GOT3 (cell line): ENCODE data around the gene LRRC8B.
"Not testable (repeated sequence)": the region's sequence is repeated elsewhere in the genome, so short reads cannot be mapped to it uniquely, and the experiment has no call there.

ENCODE experiments used
- DNase-seq: peaks from one replicate; lab custom pipeline; 2025; ENCODE audit warnings: mixed read lengths; lab: John Stamatoyannopoulos, UW

Gene LRRC8B

DNA sequence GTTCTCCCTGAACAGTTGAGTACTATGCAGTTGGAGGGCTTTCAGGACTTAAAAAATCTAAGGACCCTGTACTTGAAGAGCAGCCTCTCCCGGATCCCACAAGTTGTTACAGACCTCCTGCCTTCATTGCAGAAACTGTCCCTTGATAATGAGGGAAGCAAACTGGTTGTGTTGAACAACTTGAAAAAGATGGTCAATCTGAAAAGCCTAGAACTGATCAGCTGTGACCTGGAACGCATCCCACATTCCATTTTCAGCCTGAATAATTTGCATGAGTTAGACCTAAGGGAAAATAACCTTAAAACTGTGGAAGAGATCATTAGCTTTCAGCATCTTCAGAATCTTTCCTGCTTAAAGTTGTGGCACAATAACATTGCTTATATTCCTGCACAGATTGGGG is 59.6 kb downstream of the LRRC8B start:
- DNase-seq = no peak

- DNase-seq = no peak
These were observed 60.2 kb downstream of the LRRC8B start for GRCh38 chr1:89584781-89585180.

GRCh38 chr1:89587729-89588161 is 63.1 kb downstream of the LRRC8B start:
- no peak for DNase-seq

DNA sequence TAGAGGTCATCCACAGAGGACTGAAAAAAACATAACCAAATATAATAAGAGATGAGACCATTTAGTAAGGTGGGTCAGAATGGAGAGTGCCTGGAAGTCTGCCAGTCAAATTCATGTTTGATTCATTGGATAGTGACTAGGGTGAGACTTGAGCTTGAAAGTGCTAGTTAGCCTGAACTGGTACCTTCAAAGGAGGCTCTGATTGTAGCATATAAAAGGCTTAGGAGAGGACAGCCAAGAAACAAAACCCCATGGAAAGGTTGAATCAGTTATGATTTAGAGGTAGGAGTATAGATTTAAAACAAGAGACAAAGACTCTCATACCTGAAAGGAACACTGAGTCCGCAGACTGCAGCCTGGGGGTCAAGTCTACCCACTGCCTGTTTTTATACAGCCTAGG is 63.9 kb downstream of the LRRC8B start:
- no peak for DNase-seq

GRCh38 chr1:89589515-89589914 is 64.9 kb downstream of the LRRC8B start:
- no peak for DNase-seq

- no peak for DNase-seq
These were observed 65.9 kb downstream of the LRRC8B start for GRCh38 chr1:89590341-89591080.

DNA sequence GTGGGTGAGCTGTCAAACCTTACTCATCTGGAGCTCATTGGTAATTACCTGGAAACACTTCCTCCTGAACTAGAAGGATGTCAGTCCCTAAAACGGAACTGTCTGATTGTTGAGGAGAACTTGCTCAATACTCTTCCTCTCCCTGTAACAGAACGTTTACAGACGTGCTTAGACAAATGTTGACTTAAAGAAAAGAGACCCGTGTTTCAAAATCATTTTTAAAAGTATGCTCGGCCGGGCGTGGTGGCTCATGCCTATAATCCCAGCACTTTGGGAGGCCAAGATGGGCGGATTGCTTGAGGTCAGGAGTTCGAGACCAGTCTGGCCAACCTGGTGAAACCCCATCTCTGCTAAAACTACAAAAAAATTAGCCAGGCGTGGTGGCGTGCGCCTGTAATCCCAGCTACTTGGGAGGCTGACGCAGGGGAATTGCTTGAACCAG is 68.3 kb downstream of the LRRC8B start:
- not testable (repeated sequence) for DNase-seq

- no peak for DNase-seq
These were observed 69.6 kb downstream of the LRRC8B start for GRCh38 chr1:89594096-89594740.

GRCh38 chr1:89596698-89597097 is 72.1 kb downstream of the LRRC8B start:
- DNase-seq = no peak

- no peak for DNase-seq
These were observed 74.1 kb downstream of the LRRC8B start for GRCh38 chr1:89598450-89599331.

GRCh38 chr1:89599332-89599630 is 74.7 kb downstream of the LRRC8B start:
- no peak for DNase-seq

GRCh38 chr1:89600451-89601224 is 76.0 kb downstream of the LRRC8B start:
- no peak for DNase-seq

DNA sequence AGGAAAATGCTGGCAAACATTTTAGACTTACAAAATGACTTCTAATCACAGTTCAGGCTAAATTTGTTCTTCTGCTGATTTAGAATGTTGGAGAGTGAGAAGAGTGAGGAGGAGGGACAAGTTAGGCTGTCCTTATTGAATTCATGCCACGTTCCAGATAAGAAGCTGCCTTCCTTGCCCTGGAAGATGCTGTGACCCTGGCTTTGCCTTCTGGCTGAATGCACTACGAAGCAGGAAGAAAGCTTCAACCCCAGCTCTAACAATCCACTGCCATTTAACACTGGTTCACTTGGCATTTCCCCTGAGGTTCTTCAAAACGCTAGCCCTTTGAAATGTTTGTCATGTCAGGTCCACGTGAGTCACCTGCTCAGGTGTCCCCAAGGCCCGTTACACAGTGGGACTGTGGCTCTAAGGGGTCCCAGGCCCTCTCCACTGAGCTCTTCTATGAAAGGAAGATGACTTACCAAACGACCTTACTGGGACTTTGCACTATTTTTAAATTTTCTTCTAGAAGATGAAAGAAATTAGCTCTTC is 78.3 kb downstream of the LRRC8B start:
- DNase-seq = no peak

DNA sequence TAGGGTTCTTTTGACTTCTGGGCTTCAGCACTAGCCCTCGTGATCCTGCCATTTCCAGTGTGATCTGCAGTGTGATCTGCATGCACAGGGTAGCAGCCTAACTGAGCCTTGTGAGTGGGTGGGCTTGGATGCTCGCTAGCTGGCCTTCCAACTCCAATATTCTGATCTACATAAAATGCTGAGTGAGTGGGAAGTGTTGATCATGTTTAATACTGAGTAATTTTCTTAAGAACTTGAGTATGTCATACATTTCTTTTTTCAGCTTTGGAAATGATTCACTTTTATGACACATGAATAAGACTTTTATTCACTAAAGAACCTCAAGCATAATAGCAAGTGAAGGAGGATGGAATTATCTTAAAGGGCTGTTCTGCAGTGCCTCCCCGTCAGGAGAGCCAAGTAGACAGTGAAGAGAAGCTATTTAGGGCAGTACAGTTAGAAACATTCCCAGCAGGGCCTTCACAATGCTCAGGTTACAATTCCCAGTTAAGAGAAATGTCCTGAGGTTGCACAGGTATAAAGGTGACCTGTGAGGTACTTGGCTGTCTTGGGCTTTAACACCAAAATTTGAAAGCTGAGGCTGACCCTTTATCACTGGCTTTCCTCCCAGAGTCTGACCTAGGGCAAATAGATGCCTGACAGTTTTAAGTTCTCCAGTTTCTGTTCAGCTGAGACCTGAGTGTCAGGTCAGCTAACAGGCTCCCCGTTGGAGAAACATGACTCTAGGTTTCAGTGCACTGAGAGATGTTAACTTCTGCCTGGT is 79.2 kb downstream of the LRRC8B start:
- DNase-seq = no peak

GRCh38 chr1:89604414-89604735 is 79.7 kb downstream of the LRRC8B start:
- DNase-seq = no peak

DNA sequence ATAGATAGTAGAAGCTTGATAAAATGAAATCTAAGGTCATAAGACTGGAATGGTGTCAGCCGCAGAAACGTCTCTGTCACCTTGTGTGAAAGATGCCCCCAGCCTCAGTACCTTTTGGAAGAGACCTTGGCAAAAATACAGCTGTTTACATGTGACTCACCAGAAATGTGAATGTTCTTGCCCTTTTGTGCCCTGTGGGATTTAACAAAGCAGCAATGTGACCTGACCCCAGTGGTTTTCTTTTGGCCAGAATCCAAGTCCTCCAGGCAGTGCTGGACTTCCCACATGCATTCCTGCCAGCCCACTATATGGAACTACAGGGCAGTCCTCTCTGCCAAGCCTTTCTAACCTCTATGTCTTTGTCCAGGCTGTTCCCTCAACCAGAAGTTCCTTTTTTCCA is 81.1 kb downstream of the LRRC8B start:
- DNase-seq = no peak

DNA sequence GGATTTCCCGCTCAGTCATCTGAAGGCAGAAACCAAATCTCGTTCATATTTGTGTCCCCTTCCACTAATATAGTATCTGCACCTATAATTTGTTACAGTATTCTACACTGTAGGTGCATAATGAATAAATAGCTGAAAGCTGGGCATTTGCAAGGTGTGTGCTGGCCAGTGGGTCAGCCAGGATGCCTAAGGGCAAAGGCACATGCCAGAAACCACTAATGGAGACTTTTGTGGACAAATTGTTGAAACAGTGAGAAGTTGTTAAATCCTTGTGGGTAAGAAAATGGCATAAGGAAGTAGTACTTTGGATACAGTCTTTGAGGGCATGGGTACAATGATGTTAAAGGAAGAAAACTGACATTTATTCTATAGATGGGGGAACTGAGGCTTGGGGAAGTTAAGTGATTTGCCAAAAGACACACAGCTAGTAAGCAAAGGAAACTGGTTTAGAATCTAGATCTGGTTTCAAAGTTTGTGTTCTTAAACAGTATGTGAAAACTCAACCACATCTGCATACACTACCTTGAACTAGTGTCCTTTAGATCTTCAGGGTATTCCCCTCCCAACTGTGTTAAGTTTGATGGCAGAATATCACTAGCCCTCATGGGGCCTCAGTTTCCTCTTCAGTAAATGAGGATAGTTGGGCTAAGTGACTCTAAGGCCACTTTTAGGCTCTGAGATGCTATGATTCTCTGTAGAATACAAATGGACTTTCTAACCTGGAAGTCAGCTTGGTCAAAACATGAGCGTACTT is 81.8 kb downstream of the LRRC8B start:
- DNase-seq = no peak

DNA sequence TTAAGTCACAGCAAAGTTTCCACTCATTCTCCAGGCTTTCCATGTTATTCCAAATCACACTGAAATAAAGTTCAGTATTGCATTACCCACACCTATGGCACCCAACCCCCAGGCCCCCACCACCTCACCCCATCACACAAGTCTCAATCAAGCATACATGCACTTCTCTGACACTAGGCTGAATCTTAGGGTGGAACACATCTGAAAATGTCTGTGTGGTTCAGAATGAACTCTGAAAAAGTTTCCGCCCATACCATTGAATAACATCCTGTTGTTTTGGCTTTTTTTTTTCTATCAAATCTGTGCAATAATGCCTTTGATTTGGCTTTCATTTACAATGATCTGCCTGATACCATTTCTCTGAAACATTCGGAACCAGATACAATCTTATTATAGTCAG is 82.5 kb downstream of the LRRC8B start:
- no peak for DNase-seq

- no peak for DNase-seq
These were observed 83.1 kb downstream of the LRRC8B start for GRCh38 chr1:89607586-89608318.
